ENCODE results near the gene GNG4.
"Not testable (repeated sequence)": the region's sequence is repeated elsewhere in the genome, so short reads cannot be mapped to it uniquely, and the experiment has no call there.

Gene GNG4

GRCh38 chr1:235579891-235580290, 69.7 kb downstream of the GNG4 start:
- no peak for DNase-seq

- DNase-seq, result no peak
These were observed 74.0 kb downstream of the GNG4 start for GRCh38 chr1:235575597-235575996.

- no peak for DNase-seq
These were observed 75.7 kb downstream of the GNG4 start for GRCh38 chr1:235573880-235574279.

- DNase-seq, result not testable (repeated sequence)
These were observed 76.6 kb downstream of the GNG4 start for GRCh38 chr1:235572971-235573370.

- no peak for DNase-seq
These were observed 78.1 kb downstream of the GNG4 start for GRCh38 chr1:235571482-235571881.

- DNase-seq, result no peak
These were observed 81.6 kb downstream of the GNG4 start for GRCh38 chr1:235567812-235568503.

- no peak for DNase-seq
These were observed 83.5 kb downstream of the GNG4 start for GRCh38 chr1:235566084-235566483.

GRCh38 chr1:235563513-235564061, 86.0 kb downstream of the GNG4 start:
- DNase-seq, result no peak

- DNase-seq, result no peak
These were observed 87.0 kb downstream of the GNG4 start for GRCh38 chr1:235562589-235562988.

- DNase-seq, result no peak
These were observed 90.9 kb downstream of the GNG4 start for GRCh38 chr1:235558621-235559169.

- DNase-seq, result no peak
These were observed 92.1 kb downstream of the GNG4 start for GRCh38 chr1:235557495-235557894.

GRCh38 chr1:235556807-235557206, 92.8 kb downstream of the GNG4 start:
- DNase-seq, result no peak

GRCh38 chr1:235553112-235553551, 96.5 kb downstream of the GNG4 start:
- no peak for DNase-seq

GRCh38 chr1:235552146-235552716, 97.4 kb downstream of the GNG4 start:
- DNase-seq, result no peak

- no peak for DNase-seq
These were observed 100.0 kb downstream of the GNG4 start for GRCh38 chr1:235549351-235550139.

- not testable (repeated sequence) for DNase-seq
These were observed 103.0 kb downstream of the GNG4 start for GRCh38 chr1:235546369-235547155.

- no peak for DNase-seq
These were observed 104.2 kb downstream of the GNG4 start for GRCh38 chr1:235545292-235545930.

GRCh38 chr1:235542845-235543244, 106.7 kb downstream of the GNG4 start:
- not testable (repeated sequence) for DNase-seq

- DNase-seq, result no peak
These were observed 116.0 kb downstream of the GNG4 start for GRCh38 chr1:235533476-235534168.

GRCh38 chr1:235532360-235532759, 117.2 kb downstream of the GNG4 start:
- no peak for DNase-seq

- no peak for DNase-seq
These were observed 122.3 kb downstream of the GNG4 start for GRCh38 chr1:235527196-235527814.

Data from NCI-H446 treated with DMSO at 0.1 percent for 48 hours (cell line).